RWPE2 (cell line): ENCODE measurements around the gene ZNF821.
"Not testable (repeated sequence)": the region's sequence is repeated elsewhere in the genome, so short reads cannot be mapped to it uniquely, and the experiment has no call there.

Source experiments
- ATAC-seq: fragments of 200-7000 bp; cut with Tn5 transposase; 3 replicates; pipeline ENCODE4 v1.9.1; 2021; ENCODE audit warnings: low read depth
- DNase-seq: peaks from one replicate; pipeline ENCODE4 v3.0.0-alpha.2; 2020; ENCODE audit warnings: low spot score
- H3K27ac ChIP-seq: fragments of 450-650 bp; 2 replicates; pipeline ENCODE4 v1.5.1; 2017; ENCODE audit warnings: mild to moderate bottlenecking; ENCODE audit not compliant: poor library complexity, severe bottlenecking
- H3K27me3 ChIP-seq: fragments of 250-450 bp; sonication (Bioruptor Pico); 2 replicates; pipeline ENCODE4 v1.5.1; 2021; ENCODE audit warnings: mild to moderate bottlenecking, moderate library complexity; ENCODE audit not compliant: insufficient read depth, poor library complexity, severe bottlenecking
- H3K36me3 ChIP-seq: fragments of 250-450 bp; sonication (Bioruptor Pico); 2 replicates; pipeline ENCODE4 v1.5.1; 2020; ENCODE audit warnings: low read depth, mild to moderate bottlenecking, moderate library complexity
- H3K4me1 ChIP-seq: fragments of 250-450 bp; sonication (Bioruptor Pico); 2 replicates; pipeline ENCODE4 v1.5.1; 2021; ENCODE audit warnings: mild to moderate bottlenecking, moderate library complexity; ENCODE audit not compliant: insufficient read depth, poor library complexity, severe bottlenecking
- H3K4me3 ChIP-seq: fragments of 250-450 bp; sonication (Bioruptor Pico); 2 replicates; pipeline ENCODE4 v1.5.1; 2021; ENCODE audit warnings: mild to moderate bottlenecking, moderate library complexity; ENCODE audit not compliant: severe bottlenecking
- H3K9me3 ChIP-seq: fragments of 250-450 bp; sonication (Bioruptor Pico); 2 replicates; pipeline ENCODE4 v1.5.1; 2021; ENCODE audit warnings: mild to moderate bottlenecking, moderate library complexity; ENCODE audit not compliant: severe bottlenecking
- CTCF ChIP-seq: fragments of 450-650 bp; IDR thresholded peaks from one replicate; pipeline ENCODE4 v1.5.1; 2017; ENCODE audit warnings: mild to moderate bottlenecking, moderate library complexity; ENCODE audit not compliant: poor library complexity, severe bottlenecking

The ZNF821 gene

GRCh38 chr16:71878911-71879310 is 5.1 kb downstream of the ZNF821 start:
- peaks cover 5% of the 10 kb centered on the region for H3K4me1 ChIP-seq
- H3K27me3 ChIP-seq: no peaks in the 10 kb centered on the region
- ATAC-seq: no peak
- H3K36me3 ChIP-seq: peaks cover 43% of the 10 kb centered on the region
- DNase-seq: no peak
- H3K9me3 ChIP-seq: no peaks in the 10 kb centered on the region
- H3K27ac ChIP-seq: no peak overlapping the region
- no peak for TF ChIP-seq CTCF
- no peak overlapping the region for H3K4me3 ChIP-seq

- Histone ChIP-seq H3K27me3 (no peaks in the 10 kb centered on the region), H3K4me3 (no peak overlapping the region), H3K27ac (no peak overlapping the region), H3K36me3 (peaks cover 21% of the 10 kb centered on the region), H3K9me3 (no peaks in the 10 kb centered on the region), H3K4me1 (no peaks in the 10 kb centered on the region)
- no peak for TF ChIP-seq CTCF
- DNase-seq (no peak), ATAC-seq (no peak)
These were observed 10.8 kb downstream of the ZNF821 start for GRCh38 chr16:71873199-71873598.

GRCh38 chr16:71870818-71871217 is 13.2 kb downstream of the ZNF821 start:
- no peak for ATAC-seq
- Histone ChIP-seq H3K4me3 (no peak overlapping the region), H3K4me1 (no peaks in the 10 kb centered on the region), H3K9me3 (no peaks in the 10 kb centered on the region), H3K27me3 (no peaks in the 10 kb centered on the region), H3K27ac (no peak overlapping the region), H3K36me3 (peaks cover 24% of the 10 kb centered on the region; the same call in 1 of the 2 replicates)
- no peak for DNase-seq
- no peak for TF ChIP-seq CTCF

- DNase-seq: no peak
- no peak for TF ChIP-seq CTCF
- Histone ChIP-seq H3K9me3 (no peaks in the 10 kb centered on the region), H3K4me1 (no peaks in the 10 kb centered on the region), H3K27ac (no peak overlapping the region), H3K27me3 (no peaks in the 10 kb centered on the region), H3K36me3 (peaks cover 20% of the 10 kb centered on the region; the same call in 1 of the 2 replicates), H3K4me3 (no peak overlapping the region)
- ATAC-seq: no peak
These were observed 14.9 kb downstream of the ZNF821 start for GRCh38 chr16:71869089-71869488.

GRCh38 chr16:71867939-71868338 is 16.0 kb downstream of the ZNF821 start:
- no peak for TF ChIP-seq CTCF
- no peaks in the 10 kb centered on the region for H3K4me1 ChIP-seq
- DNase-seq (no peak), ATAC-seq (no peak)
- H3K27ac ChIP-seq: no peak overlapping the region
- H3K36me3 ChIP-seq: peaks cover 27% of the 10 kb centered on the region
- H3K27me3 ChIP-seq: no peaks in the 10 kb centered on the region
- H3K4me3 ChIP-seq: no peak overlapping the region
- H3K9me3 ChIP-seq: no peaks in the 10 kb centered on the region

GRCh38 chr16:71867175-71867574 is 16.8 kb downstream of the ZNF821 start:
- not testable (repeated sequence) for ATAC-seq, DNase-seq, H3K27ac ChIP-seq, H3K9me3 ChIP-seq, H3K27me3 ChIP-seq, H3K4me3 ChIP-seq, H3K4me1 ChIP-seq
- H3K36me3 ChIP-seq: peaks cover 33% of the 10 kb centered on the region
